HG03097 (cell line): Measurements from ENCODE around the gene CXCL6.

Experiments
- ATAC-seq: cut with Tn5 transposase; IDR thresholded peaks from one replicate; pipeline ENCODE4 v1.9.1; 2021; ENCODE audit not compliant: unreplicated experiment, low FRiP score

Gene CXCL6

DNA sequence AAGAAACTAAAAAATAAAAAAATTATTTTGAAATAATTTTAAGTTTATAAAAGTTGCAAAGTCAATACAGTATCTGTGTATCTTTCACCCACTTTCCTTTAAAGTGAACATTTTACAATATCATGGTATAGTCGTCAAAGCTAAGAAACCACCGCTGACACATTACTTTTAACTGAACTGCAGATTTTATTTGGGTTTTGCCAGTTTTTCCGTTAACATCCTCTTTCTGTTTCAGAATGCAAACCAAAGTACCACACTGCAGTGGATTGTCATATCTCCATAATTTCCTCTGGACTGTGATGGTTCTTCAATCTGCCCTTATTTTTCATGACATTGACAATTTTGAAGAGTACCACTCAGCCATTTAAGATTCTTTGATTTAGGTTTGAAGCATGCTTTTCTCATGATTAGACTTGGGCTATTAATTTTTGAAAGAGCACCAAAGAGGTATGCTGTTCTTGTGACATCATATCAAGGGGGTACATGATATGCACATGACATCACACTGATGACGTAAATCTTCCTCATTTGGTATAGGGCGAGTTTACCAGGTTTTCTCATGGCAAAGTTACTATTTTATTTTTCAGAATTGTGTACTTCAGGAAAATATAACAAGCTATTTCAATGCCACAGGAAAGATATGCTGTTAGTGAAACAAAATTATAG lies 29.1 kb downstream of the CXCL6 start:
- no peak for ATAC-seq

DNA sequence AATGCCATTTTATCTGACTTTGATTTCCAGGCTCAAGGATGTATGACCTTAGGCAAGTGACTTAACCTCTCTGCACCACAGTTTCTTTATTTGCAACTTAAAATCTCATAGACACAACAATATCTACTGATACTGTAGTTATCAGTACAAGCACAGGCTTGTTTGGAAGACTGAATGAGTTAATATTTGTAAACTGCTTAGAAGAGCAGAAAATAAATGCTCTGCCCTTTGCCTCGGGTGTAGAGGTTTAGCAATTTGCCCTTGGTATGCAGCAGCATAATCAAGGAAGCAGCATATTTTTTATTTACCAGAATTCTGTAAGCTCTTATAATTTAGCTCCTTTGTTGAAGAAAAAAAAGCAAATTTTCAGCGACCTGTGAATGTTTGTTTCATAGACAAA lies 29.8 kb downstream of the CXCL6 start:
- ATAC-seq = no peak

DNA sequence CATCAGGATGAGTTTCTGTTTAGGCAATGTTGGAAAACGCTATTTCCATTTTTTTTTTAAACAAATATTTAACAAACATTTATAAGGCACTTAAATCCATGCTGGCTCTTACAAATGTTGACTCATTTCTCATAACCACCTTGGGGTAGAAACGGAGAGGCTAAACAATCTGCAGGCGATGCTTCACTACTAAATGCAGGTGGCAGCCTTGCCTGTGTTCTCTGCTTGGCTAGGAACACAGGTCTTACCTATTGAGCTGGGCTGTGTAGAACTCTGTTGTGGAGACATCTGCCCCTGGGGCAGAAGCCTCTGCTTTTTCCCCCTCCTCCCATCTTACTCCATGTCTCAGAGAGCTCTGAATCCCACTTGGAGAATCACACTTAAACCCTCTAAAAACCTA lies 31.3 kb downstream of the CXCL6 start:
- ATAC-seq = no peak

DNA sequence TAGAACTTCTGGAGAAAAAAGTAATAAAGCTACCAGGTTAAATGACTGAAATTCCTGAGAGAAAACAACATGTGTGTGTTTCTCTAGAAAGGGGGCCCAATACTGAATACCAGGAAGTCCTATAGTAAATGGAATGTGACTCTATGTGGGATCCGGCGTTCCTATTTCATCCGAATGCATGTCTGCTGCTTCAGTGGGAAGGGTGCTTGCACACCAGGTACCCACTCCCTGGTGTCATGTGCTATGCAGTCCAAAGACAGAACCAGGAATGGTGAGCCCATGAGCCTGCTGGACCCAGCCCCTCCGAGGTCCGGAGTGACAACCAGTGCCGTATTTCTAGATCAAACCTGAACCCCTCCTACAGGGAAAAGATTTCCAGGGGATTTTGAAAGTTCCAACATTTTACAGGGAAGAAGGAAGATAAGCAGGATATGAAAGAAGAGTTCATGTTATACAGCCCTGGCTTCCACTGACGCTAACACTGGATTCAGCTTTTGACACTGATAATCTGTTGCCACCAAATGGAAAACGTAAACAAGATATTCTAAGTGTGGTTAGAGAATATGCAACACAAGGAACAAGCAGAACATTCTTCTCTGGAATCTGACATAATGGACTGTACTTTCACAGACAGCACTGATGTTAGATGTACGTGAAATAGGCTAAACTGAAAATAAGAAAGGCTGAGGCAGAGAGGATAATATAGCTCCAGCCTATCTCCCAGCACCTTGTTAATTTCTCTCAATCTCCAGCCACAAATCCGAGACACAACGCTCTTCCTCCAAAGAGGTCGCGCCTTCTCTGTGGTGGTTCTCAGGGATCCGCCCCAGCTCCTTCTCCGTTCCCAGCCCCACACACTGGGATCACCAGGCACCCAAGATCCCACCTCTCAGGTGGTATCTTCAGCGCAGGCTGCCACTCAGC lies 32.0 kb downstream of the CXCL6 start:
- no peak for ATAC-seq

DNA sequence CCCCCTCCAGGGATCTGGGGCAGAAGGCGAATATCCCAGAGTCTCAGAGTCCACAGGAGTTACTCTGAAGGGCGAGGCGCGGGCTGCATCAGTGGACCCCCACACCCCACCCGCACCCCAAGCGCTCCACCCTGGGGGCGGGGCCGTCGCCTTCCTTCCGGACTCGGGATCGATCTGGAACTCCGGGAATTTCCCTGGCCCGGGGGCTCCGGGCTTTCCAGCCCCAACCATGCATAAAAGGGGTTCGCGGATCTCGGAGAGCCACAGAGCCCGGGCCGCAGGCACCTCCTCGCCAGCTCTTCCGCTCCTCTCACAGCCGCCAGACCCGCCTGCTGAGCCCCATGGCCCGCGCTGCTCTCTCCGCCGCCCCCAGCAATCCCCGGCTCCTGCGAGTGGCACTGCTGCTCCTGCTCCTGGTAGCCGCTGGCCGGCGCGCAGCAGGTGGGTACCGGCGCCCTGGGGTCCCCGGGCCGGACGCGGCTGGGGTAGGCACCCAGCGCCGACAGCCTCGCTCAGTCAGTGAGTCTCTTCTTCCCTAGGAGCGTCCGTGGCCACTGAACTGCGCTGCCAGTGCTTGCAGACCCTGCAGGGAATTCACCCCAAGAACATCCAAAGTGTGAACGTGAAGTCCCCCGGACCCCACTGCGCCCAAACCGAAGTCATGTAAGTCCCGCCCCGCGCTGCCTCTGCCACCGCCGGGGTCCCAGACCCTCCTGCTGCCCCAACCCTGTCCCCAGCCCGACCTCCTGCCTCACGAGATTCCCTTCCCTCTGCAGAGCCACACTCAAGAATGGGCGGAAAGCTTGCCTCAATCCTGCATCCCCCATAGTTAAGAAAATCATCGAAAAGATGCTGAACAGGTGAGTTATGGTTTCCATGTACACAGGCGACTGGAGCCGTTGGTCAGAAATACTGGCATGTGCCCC lies 32.9 kb downstream of the CXCL6 start, which contains the start of gene CXCL1:
Gene CXCL1, plus strand, starts transcription at position 264 of the 926 bp plus-strand sequence. Its CDS starts 78 bp downstream, at position 342.
- ATAC-seq = no peak

DNA sequence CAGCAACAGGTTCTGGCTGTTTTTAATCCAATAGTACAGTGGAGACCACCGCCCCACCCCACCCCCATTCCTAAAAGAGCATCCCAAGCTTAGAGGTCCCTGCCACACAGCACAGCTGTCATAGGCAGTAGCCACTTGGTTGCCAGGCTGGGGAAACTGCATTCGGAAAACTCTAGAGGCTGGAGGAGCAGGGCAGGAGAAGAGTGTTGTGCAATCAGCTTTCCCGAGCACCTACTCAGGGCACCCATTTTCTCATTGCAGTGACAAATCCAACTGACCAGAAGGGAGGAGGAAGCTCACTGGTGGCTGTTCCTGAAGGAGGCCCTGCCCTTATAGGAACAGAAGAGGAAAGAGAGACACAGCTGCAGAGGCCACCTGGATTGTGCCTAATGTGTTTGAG lies 33.8 kb downstream of the CXCL6 start:
- ATAC-seq = no peak

DNA sequence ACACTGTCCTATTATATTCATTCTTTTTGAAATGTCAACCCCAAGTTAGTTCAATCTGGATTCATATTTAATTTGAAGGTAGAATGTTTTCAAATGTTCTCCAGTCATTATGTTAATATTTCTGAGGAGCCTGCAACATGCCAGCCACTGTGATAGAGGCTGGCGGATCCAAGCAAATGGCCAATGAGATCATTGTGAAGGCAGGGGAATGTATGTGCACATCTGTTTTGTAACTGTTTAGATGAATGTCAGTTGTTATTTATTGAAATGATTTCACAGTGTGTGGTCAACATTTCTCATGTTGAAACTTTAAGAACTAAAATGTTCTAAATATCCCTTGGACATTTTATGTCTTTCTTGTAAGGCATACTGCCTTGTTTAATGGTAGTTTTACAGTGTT lies 34.3 kb downstream of the CXCL6 start:
- no peak for ATAC-seq

DNA sequence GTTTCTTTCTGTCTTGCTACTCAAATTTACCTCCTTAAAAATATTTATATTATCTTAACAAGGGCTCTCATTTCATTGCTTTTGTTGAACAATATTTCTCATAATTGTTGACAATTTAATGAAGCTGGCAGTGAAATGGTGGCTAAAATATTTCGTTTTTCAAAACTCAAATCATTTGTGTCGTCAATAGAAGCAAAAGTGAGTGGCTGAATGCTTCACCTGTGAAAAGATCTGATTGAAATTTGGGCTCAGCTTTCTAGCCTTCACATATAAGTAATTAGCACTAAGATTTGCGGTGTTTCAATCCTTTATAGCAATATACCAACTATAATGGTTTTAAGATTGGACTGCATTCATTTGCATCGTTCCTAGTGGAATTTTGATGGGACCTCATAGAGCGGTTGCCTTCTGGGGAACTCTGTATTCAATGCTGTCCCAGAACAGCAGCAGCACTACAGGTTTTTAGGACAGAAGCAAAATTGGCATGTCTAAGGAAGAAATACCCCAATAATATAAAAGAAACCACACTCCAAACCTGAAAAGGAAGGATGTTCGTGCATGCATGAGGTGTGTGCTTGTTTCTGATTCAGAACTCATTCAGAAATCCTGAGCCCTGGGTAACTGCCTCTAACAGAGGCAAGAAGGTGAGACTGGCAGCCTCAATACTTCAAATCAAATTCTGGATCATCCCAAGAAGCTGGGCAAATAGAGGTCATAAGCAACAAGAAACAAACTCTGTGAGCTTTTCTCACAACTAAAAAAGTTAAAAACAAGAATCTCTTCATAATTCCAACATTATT lies 35.2 kb downstream of the CXCL6 start:
- no peak for ATAC-seq

DNA sequence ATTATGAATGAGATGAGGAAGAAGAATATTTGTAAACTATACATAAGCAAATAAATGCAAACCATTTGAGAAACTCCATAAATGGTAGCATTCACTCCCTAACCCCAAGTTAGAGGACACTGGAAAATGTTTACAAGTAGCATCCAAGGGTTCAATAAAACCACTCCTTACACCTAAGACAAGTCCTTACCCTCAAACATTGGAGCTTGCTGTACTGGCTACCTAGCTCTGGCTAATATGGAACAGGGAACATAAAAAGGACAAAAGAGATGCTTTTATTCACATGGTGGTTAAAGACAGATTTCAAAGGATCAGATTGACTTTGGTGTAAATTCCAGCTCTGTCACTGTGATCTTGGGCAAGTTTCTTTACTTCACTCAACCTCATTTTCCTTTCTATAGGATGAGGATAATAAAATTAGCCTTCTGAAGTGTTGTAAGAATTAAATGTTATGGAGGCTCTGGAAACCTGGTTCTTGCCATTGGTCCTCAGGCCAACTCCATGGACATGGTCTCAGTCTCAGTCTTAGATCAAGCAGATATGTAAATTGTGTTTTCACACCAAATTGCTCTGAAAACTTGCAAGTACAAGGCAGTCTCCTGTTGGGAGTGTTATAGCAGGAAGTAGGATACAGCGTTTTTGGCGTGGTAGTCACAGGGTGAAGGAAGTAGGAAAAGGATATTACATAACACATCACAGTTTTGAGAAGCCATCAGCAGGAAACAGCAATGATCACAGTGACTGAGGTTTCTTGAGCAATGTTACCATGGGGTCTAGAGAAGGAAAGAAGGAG lies 36.0 kb downstream of the CXCL6 start:
- ATAC-seq = no peak

DNA sequence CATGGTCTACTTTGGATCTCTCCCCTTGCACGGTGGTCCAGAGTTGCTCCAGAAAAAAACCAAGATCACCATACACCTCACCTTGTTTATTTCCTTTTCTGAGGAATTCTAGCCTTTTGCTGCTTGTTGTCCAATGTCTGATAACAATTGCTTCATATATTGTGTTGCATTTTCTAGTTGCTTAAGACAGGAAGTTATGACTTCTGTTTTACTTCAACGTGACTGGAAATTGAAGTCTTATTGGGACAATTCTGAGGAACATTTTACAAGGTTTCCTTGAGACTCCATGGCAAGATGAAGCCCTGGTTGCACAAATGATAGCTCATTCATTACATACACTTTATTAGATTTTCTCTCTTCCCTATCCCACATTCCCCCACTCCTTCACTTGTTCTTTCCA lies 37.9 kb downstream of the CXCL6 start:
- ATAC-seq = no peak

DNA sequence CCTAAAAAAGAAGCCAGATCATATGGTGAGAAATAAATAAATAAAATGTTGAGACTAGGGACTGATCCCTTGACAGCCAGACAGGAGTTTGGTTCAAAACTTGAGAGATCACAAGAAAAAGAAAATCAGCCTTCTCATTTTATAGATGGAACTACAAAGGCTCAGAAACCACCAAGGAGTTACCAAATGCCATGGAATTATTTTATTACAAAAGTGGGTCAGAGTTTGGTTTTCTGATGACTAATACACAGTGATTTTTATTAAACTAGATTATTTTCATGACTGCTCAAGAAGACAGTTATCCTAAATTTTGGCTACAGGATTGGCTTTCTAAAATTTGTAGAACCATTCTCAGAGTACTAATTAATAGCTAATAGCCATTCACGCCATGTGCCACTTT lies 38.9 kb downstream of the CXCL6 start:
- ATAC-seq = no peak

DNA sequence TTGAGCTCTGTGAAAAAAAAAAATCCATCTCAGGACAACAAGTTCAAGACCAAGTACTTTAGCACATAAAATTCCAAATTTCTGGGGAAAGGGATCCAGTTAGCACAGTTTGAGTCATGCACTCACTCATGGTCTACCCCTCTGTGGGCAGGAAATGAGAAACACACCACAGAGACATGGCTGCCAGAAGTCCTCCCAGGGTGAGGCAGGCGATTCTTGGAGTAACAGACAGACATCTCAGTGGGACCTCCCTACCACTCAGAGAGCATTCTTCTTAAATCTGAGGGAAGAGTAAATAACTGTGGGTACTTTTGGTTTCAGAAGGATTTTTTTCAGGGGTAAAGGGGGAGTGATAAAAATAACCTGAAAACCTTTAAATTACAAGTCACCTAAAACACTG lies 46.8 kb downstream of the CXCL6 start:
- no peak for ATAC-seq

DNA sequence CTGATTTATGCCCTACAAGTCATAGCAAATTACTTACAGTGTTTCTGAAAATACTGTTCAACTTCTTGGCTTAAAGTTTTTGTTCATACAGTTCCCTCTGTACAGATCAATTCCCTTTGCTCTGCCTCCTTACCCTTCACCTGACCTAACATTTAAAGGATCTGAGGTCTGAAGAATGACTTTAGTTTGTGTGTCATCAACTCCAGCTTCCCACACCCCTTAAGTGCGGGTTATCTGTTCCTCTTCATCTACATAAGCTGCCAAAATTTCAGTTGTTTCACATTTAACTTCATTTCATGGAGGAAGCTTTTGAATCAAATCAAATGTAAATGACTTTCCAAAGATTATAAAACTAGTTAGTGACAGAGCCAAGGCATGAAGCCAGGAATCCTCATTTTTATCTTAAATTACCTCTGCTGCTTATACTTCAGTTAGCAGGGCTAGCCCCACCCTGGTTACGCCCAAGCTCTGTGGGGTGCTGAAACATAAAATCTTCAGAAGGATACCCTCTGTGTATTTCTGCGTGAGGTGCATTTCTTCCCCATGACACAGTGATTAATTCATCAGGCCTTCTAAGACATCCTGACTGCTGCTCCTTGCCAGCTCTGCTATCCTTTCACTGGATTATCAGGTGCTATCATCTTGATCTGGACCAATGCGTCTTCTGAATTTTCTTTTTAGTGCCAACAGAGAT lies 49.2 kb downstream of the CXCL6 start:
- no peak for ATAC-seq
